ENCODE results near the gene EGFLAM.

Gene EGFLAM

DNA sequence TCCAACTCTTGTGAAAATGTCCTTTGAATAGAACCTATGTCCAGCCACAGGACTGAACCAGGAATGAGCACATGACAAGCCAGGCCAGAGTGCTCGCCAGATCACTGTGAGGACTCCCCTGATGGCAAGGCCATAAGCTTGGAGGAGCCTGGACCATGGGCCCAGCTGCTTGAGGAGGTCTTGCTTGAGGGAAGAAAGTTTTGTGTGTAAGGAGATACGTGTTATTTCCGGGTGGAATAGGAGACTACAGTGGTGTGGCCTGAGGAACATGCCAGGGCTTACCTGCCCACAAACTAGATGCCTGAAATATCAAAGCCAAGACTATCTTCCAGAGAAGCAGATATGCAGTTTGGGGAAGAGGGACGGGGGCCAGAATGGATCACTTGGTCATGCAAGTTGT, 213.3 kb downstream of the EGFLAM start:
- no peak for DNase-seq (ENCODE audit: low read depth)

DNA sequence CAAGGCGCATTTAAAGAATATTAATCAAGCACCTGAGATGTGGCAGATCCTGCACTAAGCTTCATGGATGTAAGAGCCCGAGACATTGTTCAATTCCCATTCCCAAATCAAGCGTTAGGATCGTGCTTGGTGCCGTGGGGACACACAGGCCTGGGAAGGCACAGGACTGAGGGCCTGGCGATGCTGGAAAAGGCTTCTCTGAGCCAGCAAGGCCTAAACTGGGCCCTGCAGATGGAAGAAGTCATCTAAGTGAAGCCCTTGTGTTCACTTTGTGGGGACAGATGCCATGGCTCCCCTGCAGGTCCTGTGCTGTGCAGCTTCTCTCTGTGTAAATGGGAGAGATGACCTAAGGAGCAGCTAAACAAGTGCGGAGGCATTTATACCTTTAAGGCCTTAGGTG, 214.2 kb downstream of the EGFLAM start:
- no peak for DNase-seq (ENCODE audit: low read depth)

DNA sequence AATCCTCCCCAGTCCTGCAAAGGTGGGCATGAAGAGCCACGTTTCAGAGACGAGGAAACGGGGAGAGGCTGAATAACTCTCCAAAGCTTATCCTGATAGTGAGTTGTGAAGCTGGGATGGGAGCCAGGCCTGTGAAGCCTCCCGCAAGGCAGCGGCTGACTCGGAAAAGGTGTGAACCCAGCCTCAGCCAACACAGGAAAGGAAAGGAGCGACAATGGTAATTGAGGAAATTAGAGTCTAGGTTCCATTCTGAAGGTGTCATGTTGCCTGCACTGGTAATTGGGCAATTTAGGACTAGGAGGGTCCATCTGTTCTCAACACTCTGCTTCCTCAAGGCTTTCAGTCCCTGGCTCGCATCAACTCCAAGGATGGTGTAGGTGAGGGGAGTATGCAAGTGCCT, 214.6 kb downstream of the EGFLAM start:
- no peak for DNase-seq (ENCODE audit: low read depth)

DNA sequence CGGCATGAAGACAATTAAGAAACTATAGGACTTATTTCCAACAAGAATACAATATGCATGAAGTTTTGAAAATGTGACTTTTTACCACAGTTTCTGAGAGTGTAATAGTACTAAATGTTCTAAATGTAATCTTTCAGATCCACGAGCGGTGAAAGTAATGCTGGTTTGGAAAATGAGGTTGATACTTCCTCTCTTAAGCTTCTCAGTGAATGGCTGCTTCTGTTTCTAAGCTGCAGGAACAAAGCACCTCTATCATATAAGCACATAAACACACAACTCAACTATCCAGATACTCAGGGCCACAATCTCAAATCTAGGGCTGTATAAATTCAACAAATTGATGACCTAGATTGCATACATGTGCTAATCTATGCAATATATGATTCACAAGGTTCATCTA, 219.8 kb downstream of the EGFLAM start:
- no peak for DNase-seq (ENCODE audit: low read depth)

- DNase-seq (ENCODE audit: low read depth), result no peak
Observed at GRCh38 chr5:38478878-38479277, 220.5 kb downstream of the EGFLAM start.

DNA sequence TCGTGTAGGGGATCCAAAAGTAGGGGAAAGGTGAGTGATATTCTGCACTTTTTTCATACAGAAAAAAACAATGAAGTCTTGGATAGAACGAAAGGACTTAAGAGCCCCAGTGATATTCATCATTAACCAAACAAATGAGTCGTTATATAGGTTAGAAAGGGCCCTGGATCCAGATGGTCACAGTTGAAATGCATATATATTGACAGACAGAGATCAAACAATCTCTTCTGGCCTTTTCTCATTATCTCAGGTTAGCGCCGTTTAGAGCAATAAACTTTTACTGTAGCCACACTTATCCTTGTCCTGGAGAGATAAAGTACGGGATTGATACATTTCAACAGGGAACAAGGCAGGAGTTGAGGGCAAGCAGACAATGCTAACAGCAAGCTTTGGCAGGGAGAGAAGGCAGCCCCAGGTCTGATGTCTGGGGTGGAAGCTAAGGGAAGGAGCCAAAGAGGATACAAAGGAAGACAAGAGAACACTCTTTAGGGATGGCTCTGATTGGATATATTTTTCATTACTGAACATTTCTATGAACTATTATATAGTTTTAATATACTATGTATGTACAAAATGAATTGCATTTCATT, 221.1 kb downstream of the EGFLAM start:
- DNase-seq (ENCODE audit: low read depth), result peak; percentile 32

- no peak for DNase-seq (ENCODE audit: low read depth)
Observed at GRCh38 chr5:38483805-38484398, 225.5 kb downstream of the EGFLAM start.

- no peak for DNase-seq (ENCODE audit: low read depth)
Observed at GRCh38 chr5:38494175-38494574, 235.8 kb downstream of the EGFLAM start.

- no peak for DNase-seq (ENCODE audit: low read depth)
Observed at GRCh38 chr5:38494763-38495162, 236.4 kb downstream of the EGFLAM start.

GRCh38 chr5:38497946-38498345, 239.6 kb downstream of the EGFLAM start:
- DNase-seq (ENCODE audit: low read depth), result peak; percentile 29

- DNase-seq (ENCODE audit: low read depth), result peak; percentile 62
Observed at GRCh38 chr5:38500573-38501260, 242.4 kb downstream of the EGFLAM start.

DNA sequence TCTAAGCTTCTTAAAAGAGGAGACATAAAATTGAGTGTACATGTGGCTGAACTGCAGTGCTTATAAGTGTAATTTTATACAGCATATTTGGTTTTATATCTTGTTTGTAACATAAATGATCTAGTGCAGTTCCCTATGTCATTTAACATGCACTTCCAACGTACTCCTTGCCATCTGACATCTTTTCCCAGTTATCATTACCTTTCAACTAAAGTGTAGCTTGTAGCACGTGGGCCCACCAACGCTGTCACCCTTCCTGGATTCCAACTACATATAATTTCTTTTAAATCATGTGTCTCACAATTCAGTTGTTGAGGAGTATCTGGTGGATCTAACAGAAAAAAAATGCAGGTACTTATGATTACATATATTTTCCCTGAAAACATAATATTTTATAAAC, 247.9 kb downstream of the EGFLAM start:
- DNase-seq (ENCODE audit: low read depth), result no peak

- peak; percentile 65 for DNase-seq (ENCODE audit: low read depth)
Observed at GRCh38 chr5:38509185-38509584, 250.8 kb downstream of the EGFLAM start.
